K562 (cell line): ENCODE measurements around the gene CLEC4C. TPM values are rescaled to one million over a fixed set of nuclear protein-coding genes. Genes with fewer than 3 reads are reported as not detected.

ENCODE experiments used
- ATAC-seq: fragments of 200-7000 bp; cut with Tn5 transposase; 3 replicates; pipeline ENCODE4 v1.9.1; 2020; ENCODE audit warnings: moderate library complexity
- BruUV-seq: library from RNA; stranded (reverse); fragments of 400-500 nt; replicated peaks from 2 replicates; lab custom pipeline; 2021; lab: Mats Ljungman, UMichigan
- CTCF ChIA-PET: fragments of 300-600 bp; formaldehyde crosslinking; extraction: SDS; loops from one replicate; lab custom pipeline; 2021; ENCODE audit warnings: low intra/inter-chr PET ratio; lab: Yijun Ruan, JAX
- POLR2A ChIA-PET: fragments of 300-600, 350-650 bp; sonication (Branson Sonifier 250); formaldehyde crosslinking; extraction: SDS; loops from one replicate; lab custom pipeline; 2021; ENCODE audit warnings: antibody characterized with exemption, inconsistent platforms; lab: Yijun Ruan, JAX
- DNase-seq, 4 experiments: peaks; one replicate each; pipeline versions ENCODE4 v3.0.0 to v3.0.0-alpha.2; 2011 to 2018; ENCODE audit warnings: low spot score in 3 of 4, mixed read lengths in 3 of 4; ENCODE audit errors: extremely low read depth in 1 of 4
- FAIRE-seq: peaks from 2 replicates; lab custom pipeline; 2011; peaks lifted over from hg19 to GRCh38; lab: Jason Lieb, UNC
- H2AFZ ChIP-seq: 2 replicates; pipeline ENCODE4 v1.6.0; 2011; ENCODE audit warnings: low read depth, low read length, control low read depth, inconsistent platforms
- H3K27ac ChIP-seq: fragments of 200-600 bp; 3 replicates; pipeline ENCODE4 v1.8.0; 2011; ENCODE audit warnings: low read depth, mild to moderate bottlenecking, control low read depth, inconsistent platforms, low read length, moderate library complexity, mixed read lengths; ENCODE audit errors: extremely low read depth
- H3K27me3 ChIP-seq, 2 experiments: fragments of 300-600 bp in 1 of 2; 2 replicates in 1 of 2; 3 replicates in 1 of 2; pipeline versions ENCODE4 v1.6.0 to v1.8.0; 2011; ENCODE audit warnings: inconsistent platforms in 2 of 2, low read length in 2 of 2, mild to moderate bottlenecking in 1 of 2, mixed read lengths in 1 of 2, moderate library complexity in 1 of 2; ENCODE audit not compliant: control insufficient read depth in 2 of 2, insufficient read depth in 2 of 2
- H3K36me3 ChIP-seq: fragments of 300-600 bp; 3 replicates; pipeline ENCODE4 v1.8.0; 2011; ENCODE audit warnings: mild to moderate bottlenecking, low read length, inconsistent platforms; ENCODE audit not compliant: control insufficient read depth, insufficient read depth
- H3K4me1 ChIP-seq, 2 experiments: fragments of 200-600 bp in 1 of 2; replicated peaks in 1 of 2; 2 replicates in 1 of 2; 3 replicates in 1 of 2; pipeline versions ENCODE4 v1.5.1 to v1.8.0; 2011; ENCODE audit warnings: inconsistent platforms in 2 of 2, low read length in 2 of 2, mild to moderate bottlenecking in 1 of 2, mixed read lengths in 1 of 2, moderate library complexity in 1 of 2; ENCODE audit not compliant: control insufficient read depth in 2 of 2, insufficient read depth in 2 of 2
- H3K4me2 ChIP-seq: 2 replicates; pipeline ENCODE4 v1.6.1; 2011; ENCODE audit warnings: low read length, control low read depth, inconsistent platforms, mixed read lengths; ENCODE audit not compliant: insufficient read depth
- H3K4me3 ChIP-seq: fragments of 200-600 bp; sonication (generic), shearing (Covaris generic); 2 replicates; pipeline ENCODE4 v1.5.1; 2016; ENCODE audit warnings: control low read depth, inconsistent platforms
- H3K79me2 ChIP-seq: fragments of 200-600 bp; 3 replicates; pipeline ENCODE4 v1.8.0; 2011; ENCODE audit warnings: low read length, inconsistent platforms; ENCODE audit not compliant: control insufficient read depth, insufficient read depth
- H3K9ac ChIP-seq, 2 experiments: 2 replicates each; pipeline versions ENCODE4 v1.6.0 to v1.6.1; 2011; ENCODE audit warnings: low read depth in 2 of 2, low read length in 2 of 2, control low read depth in 1 of 2, inconsistent platforms in 1 of 2, mild to moderate bottlenecking in 1 of 2, mixed read lengths in 1 of 2; ENCODE audit not compliant: insufficient read depth in 1 of 2
- H3K9me1 ChIP-seq: one replicate; pipeline ENCODE4 v1.6.0; 2011; ENCODE audit warnings: inconsistent platforms, mild to moderate bottlenecking, low read length, moderate library complexity; ENCODE audit not compliant: control insufficient read depth, insufficient read depth
- H3K9me3 ChIP-seq: replicated peaks from 2 replicates; pipeline ENCODE4 v1.5.1; 2011; ENCODE audit warnings: low read depth, low read length, inconsistent platforms; ENCODE audit not compliant: control insufficient read depth, insufficient read depth
- H4K20me1 ChIP-seq: replicated peaks from 2 replicates; pipeline ENCODE4 v1.6.1; 2011; ENCODE audit warnings: low read length, inconsistent platforms, mixed read lengths; ENCODE audit not compliant: control insufficient read depth, insufficient read depth
- ARID1B ChIP-seq: fragments of 450-650 bp; IDR thresholded peaks from 2 replicates; pipeline ENCODE4 v1.6.1; 2016; ENCODE audit warnings: antibody characterized with exemption, mild to moderate bottlenecking, inconsistent platforms
- DACH1 ChIP-seq: fragments of 450-650 bp; IDR thresholded peaks from 2 replicates; pipeline ENCODE4 v1.6.1; 2018; ENCODE audit not compliant: partially characterized antibody
- ELF4 ChIP-seq: fragments of 450-650 bp; formaldehyde crosslinking; IDR thresholded peaks from 2 replicates; pipeline ENCODE4 v1.4.0; 2022; ENCODE audit warnings: missing genetic modification characterization
- ESRRA ChIP-seq: fragments of 450-650 bp; IDR thresholded peaks from 2 replicates; pipeline ENCODE4 v1.6.1; 2014; ENCODE audit warnings: low read depth, mild to moderate bottlenecking, moderate library complexity, borderline replicate concordance
- HLTF ChIP-seq: fragments of 450-650 bp; IDR thresholded peaks from 2 replicates; pipeline ENCODE4 v1.6.1; 2016
- HNRNPH1 ChIP-seq: fragments of 200-400 bp; formaldehyde crosslinking; optimal IDR thresholded peaks from 2 replicates; pipeline ENCODE3; 2017; ENCODE audit warnings: low read depth, mild to moderate bottlenecking, low read length, moderate library complexity
- JUND ChIP-seq, 2 experiments: IDR thresholded peaks; 2 replicates in 1 of 2; 3 replicates in 1 of 2; pipeline ENCODE4 v1.6.1; 2011; ENCODE audit warnings: borderline replicate concordance in 2 of 2, low read depth in 2 of 2, low read length in 2 of 2, improper control_type of control experiment in 1 of 2, missing biosample characterization in 1 of 2, missing genetic modification characterization in 1 of 2, missing genetic modification reagents in 1 of 2
- KAT2B ChIP-seq: IDR thresholded peaks from one replicate; pipeline ENCODE4 v1.6.1; 2012; ENCODE audit warnings: low read depth, mild to moderate bottlenecking, control low read depth, inconsistent platforms, low read length, moderate library complexity
- MXI1 ChIP-seq: IDR thresholded peaks from 2 replicates; pipeline ENCODE4 v1.6.1; 2011; ENCODE audit warnings: low read depth, mild to moderate bottlenecking, improper control_type of control experiment, low read length
- TEAD4 ChIP-seq, 2 experiments: sonication (generic) in 1 of 2; formaldehyde crosslinking in 1 of 2; IDR thresholded peaks; 2 replicates each; pipeline versions ENCODE4 v1.6.1 to v1.8.0; 2012 to 2022; ENCODE audit warnings: borderline replicate concordance in 1 of 2, inconsistent platforms in 1 of 2, low read length in 1 of 2, mild to moderate bottlenecking in 1 of 2, missing genetic modification reagents in 1 of 2
- THRA ChIP-seq: fragments of 450-650 bp; IDR thresholded peaks from 2 replicates; pipeline ENCODE4 v1.6.1; 2017; ENCODE audit warnings: mild to moderate bottlenecking, moderate library complexity
- ZBTB7A ChIP-seq: IDR thresholded peaks from 2 replicates; pipeline ENCODE4 v1.6.1; 2011; ENCODE audit warnings: low read depth, mild to moderate bottlenecking, low read length, moderate library complexity, borderline replicate concordance; ENCODE audit not compliant: control insufficient read depth
- ZNF253 ChIP-seq: fragments of 250-450 bp; sonication (Bioruptor Pico); conservative IDR thresholded peaks from 2 replicates; pipeline ENCODE4 v1.6.1; 2021; ENCODE audit warnings: mild to moderate bottlenecking
- ZNF586 ChIP-seq: fragments of 450-650 bp; formaldehyde crosslinking; conservative IDR thresholded peaks from 2 replicates; pipeline ENCODE4 v1.4.0; 2020; ENCODE audit warnings: mild to moderate bottlenecking, moderate library complexity
- WGBS: fragments of 100-300 bp; shearing (Covaris generic); methylation state at CpG from one replicate; pipeline ENCODE4 v1.1.6; 2016; ENCODE audit warnings: low coverage, mixed read lengths; ENCODE audit not compliant: insufficient coverage; ENCODE audit errors: missing lambda C conversion rate; 5-methylcytosine and 5-hydroxymethylcytosine counted together
- in situ Hi-C: fragments of 300-500 bp; cut with MboI; formaldehyde crosslinking; loops from 4 replicates; pipeline ENCODE4 v1.15.0; 2018; ENCODE audit warnings: inconsistent platforms, mixed read lengths
- intact Hi-C: fragments of 100-400 bp; cut with micrococcal nuclease; formaldehyde crosslinking; loops from 2 replicates; pipeline ENCODE4 v1.14.2; 2022
- polyA plus RNA-seq, 8 experiments: library from polyadenylated mRNA; depleted of rRNA in 4 of 8; stranded (reverse) in 5 of 8; unstranded in 3 of 8; fragments of >200 nt; fragmentation: Nextera tagmentation in 2 of 8; fragmentation: Illumina TruSeq in 1 of 8; extraction: Ambion mirVana in 2 of 8; extraction: Trizol in 1 of 8; gene quantifications; 2 replicates each; pipeline versions ENCODE4 v1.2.1 to v1.2.3, GENCODE V29; 2011 to 2014; ENCODE audit warnings: inconsistent platforms in 1 of 8, missing spikeins in 1 of 8
- total RNA-seq, 7 experiments: library from RNA; depleted of rRNA in 6 of 7; stranded (reverse); fragments of >200 nt in 6 of 7; fragmentation: Illumina TruSeq in 2 of 7; extraction: Trizol in 2 of 7; gene quantifications; 2 replicates each; pipeline versions ENCODE4 v1.2.1 to v1.2.3, GENCODE V29; 2011 to 2021; ENCODE audit warnings: low replicate concordance in 1 of 7
- TF ChIP-seq, protein P1 (sequence below): fragments of 150-350 bp; IDR thresholded peaks from 2 replicates; pipeline ENCODE4 v1.6.1; 2014; ENCODE audit warnings: low read depth, mild to moderate bottlenecking, low read length, borderline replicate concordance
- TF ChIP-seq, protein P2 (sequence below): sonication (generic); formaldehyde crosslinking; IDR thresholded peaks from 2 replicates; pipeline ENCODE4 v1.8.0; 2022; ENCODE audit warnings: mild to moderate bottlenecking, missing genetic modification reagents

Gene CLEC4C
- total and polyA plus RNA-seq, 9 of the 15 experiments (the other 6 are each of a cell fraction or from before 2014, with no cell fraction given): not detected

GRCh38 chr12:7784701-7785100 is 37.5 kb upstream of the CLEC4C start:
- Histone ChIP-seq H3K9me1 (no peaks in the 10 kb centered on the region), H3K4me3 (no peak overlapping the region), H3K4me1 (no peaks in the 10 kb centered on the region), H4K20me1 (no peaks in the 10 kb centered on the region), H3K4me2 (no peak overlapping the region), H3K9ac (no peak overlapping the region), H3K79me2 (no peaks in the 10 kb centered on the region), H3K36me3 (no peaks in the 10 kb centered on the region), H2AFZ (no peak overlapping the region), H3K27me3 (no peaks in the 10 kb centered on the region; a peak in 1 of 5 replicates), H3K9me3 (no peaks in the 10 kb centered on the region), H3K27ac (no peak overlapping the region)
- ATAC-seq (no peak), DNase-seq (no peak), FAIRE-seq (no peak)
- CTCF ChIA-PET: no interaction called here
- in situ Hi-C loops: no loop called here
- POLR2A ChIA-PET: interaction anchor here (0.5 kb wide), 1 partner anchor 20 kb away, joined by 3 read pairs; no protein-coding TSS in a partner anchor
- intact Hi-C loops: no loop called here
- WGBS: 0% methylated on average over 2 of the region's 2 CpGs
- no TSS peak for BruUV-seq
- TF ChIP-seq JUND (IDR thresholded peaks at IDR 0.05; ENCODE audit: borderline replicate concordance, low read depth, low read length) (no peak), JUND (tag; IDR thresholded peaks at IDR 0.05; ENCODE audit: borderline replicate concordance, low read depth, low read length) (no peak), THRA (no peak), ZNF253 (CRISPR knock-in tag) (no peak), ZBTB7A (no peak), ARID1B (no peak), ZNF586 (no peak), MXI1 (no peak), ELF4 (CRISPR knock-in tag) (no peak), DACH1 (no peak), HLTF (no peak), TEAD4 (IDR thresholded peaks at IDR 0.05; ENCODE audit: low read length) (no peak), TEAD4 (CRISPR knock-in tag; IDR thresholded peaks at IDR 0.05; ENCODE audit: borderline replicate concordance) (no peak), HNRNPH1 (no peak), ESRRA (no peak), KAT2B (no peak)
- TF ChIP-seq, protein P1, sequence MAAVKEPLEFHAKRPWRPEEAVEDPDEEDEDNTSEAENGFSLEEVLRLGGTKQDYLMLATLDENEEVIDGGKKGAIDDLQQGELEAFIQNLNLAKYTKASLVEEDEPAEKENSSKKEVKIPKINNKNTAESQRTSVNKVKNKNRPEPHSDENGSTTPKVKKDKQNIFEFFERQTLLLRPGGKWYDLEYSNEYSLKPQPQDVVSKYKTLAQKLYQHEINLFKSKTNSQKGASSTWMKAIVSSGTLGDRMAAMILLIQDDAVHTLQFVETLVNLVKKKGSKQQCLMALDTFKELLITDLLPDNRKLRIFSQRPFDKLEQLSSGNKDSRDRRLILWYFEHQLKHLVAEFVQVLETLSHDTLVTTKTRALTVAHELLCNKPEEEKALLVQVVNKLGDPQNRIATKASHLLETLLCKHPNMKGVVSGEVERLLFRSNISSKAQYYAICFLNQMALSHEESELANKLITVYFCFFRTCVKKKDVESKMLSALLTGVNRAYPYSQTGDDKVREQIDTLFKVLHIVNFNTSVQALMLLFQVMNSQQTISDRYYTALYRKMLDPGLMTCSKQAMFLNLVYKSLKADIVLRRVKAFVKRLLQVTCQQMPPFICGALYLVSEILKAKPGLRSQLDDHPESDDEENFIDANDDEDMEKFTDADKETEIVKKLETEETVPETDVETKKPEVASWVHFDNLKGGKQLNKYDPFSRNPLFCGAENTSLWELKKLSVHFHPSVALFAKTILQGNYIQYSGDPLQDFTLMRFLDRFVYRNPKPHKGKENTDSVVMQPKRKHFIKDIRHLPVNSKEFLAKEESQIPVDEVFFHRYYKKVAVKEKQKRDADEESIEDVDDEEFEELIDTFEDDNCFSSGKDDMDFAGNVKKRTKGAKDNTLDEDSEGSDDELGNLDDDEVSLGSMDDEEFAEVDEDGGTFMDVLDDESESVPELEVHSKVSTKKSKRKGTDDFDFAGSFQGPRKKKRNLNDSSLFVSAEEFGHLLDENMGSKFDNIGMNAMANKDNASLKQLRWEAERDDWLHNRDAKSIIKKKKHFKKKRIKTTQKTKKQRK: no peak
- TF ChIP-seq, protein P2, sequence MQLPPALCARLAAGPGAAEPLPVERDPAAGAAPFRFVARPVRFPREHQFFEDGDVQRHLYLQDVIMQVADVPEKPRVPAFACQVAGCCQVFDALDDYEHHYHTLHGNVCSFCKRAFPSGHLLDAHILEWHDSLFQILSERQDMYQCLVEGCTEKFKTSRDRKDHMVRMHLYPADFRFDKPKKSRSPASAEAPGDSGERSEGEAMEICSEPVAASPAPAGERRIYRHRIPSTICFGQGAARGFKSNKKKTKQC (CRISPR knock-in tag): no peak
